GM19324 (cell line): ENCODE results near the gene NRARP.
"Not testable (repeated sequence)": the region's sequence is repeated elsewhere in the genome, so short reads cannot be mapped to it uniquely, and the experiment has no call there.

ENCODE experiments used
- ATAC-seq: cut with Tn5 transposase; IDR thresholded peaks from one replicate; pipeline ENCODE4 v1.9.1; 2021; ENCODE audit warnings: mild to moderate bottlenecking, moderate library complexity; ENCODE audit not compliant: unreplicated experiment, low FRiP score

NRARP gene, protein sequence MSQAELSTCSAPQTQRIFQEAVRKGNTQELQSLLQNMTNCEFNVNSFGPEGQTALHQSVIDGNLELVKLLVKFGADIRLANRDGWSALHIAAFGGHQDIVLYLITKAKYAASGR

DNA sequence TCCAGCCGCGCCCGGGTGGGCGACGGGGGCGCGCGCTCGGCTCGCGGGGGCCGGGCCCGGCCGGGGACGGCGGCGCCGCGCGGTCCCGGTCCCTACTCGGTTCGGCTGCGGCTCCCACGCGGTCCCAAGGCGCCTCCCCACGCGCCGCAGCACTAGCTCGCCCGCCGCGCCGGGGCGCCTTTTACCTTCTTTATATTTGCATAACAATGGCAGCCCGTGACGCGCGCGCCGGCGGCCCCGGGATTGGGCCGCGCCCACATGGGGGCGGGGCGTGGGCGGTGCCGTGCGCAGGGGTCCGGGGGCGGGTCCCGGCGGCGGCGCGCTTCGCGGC lies at the start of gene NRARP:
Gene NRARP (minus strand): TSS at position 154 of the 331 bp plus-strand sequence. CDS start 343 bp downstream, outside the sequence.
- ATAC-seq = peak; percentile 79

DNA sequence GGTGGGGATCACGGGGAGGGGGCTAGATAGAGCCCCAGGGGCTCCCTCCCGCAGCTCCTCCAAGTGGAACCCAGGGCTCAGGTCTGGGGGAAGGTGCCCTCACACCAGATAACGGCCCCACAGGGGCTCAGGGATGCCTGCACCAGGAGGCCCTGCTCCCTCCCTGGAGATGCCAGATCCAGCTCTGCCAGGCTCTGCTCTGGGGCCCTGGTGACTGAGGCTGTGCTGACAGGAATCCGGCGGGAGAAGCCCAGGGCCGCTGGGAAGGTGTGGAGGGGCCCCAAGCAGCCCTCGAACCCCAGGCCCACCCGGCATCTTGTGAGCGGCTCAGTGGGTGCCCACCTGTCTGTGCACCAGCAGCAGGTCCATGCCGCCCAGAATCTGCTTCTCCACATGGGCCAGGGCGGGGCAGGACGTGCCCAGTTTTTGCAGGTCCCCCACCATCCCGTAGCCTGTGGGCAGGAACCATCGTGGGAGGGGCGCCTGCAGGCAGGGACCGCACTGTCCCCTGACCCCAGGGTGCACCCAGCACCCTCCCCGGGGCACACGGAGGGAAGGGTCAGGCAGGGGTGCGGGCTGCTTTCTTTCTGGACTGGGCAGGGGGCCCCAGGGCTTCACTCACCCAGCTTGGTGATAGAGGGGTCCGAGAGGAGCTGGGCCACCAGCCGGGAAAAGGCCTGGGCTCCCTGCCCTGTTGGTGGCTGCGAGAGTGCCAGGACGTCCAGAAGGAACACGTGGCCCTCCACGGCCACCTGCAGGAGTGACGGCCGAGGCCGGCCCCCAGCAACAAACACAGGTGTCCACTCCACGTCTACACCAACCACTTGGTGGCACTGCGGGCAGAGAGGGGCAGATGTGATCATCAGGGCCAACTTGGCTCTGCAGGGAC lies 48.9 kb upstream of the NRARP start:
- no peak for ATAC-seq

DNA sequence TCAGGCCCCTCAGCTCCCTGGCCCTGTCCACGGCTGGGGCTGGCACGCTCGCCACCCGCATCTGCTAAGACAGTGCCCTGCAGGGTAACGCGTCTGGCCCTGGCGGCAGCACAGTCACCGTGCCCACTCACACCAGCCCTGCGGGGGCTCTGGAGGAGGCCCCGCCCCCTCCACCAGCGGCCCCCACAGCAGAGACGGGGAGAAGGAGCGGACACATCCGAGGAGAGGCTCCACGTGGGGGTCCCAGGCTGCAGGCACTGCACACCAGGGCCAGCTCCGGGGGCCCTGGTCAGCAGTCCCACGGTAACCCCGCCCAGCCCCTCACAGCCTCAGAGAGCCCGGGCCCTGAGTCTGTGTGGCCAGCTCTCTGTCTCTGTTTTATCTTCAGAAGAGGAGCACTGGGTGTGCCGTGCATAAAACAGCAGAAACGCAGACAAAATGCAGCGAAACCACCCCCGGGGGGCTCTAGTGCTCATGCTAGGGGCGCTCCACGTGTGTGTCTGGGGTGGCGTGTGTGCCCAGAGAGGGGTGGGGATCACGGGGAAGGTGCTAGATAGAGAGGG lies 47.5 kb upstream of the NRARP start:
- ATAC-seq = no peak

DNA sequence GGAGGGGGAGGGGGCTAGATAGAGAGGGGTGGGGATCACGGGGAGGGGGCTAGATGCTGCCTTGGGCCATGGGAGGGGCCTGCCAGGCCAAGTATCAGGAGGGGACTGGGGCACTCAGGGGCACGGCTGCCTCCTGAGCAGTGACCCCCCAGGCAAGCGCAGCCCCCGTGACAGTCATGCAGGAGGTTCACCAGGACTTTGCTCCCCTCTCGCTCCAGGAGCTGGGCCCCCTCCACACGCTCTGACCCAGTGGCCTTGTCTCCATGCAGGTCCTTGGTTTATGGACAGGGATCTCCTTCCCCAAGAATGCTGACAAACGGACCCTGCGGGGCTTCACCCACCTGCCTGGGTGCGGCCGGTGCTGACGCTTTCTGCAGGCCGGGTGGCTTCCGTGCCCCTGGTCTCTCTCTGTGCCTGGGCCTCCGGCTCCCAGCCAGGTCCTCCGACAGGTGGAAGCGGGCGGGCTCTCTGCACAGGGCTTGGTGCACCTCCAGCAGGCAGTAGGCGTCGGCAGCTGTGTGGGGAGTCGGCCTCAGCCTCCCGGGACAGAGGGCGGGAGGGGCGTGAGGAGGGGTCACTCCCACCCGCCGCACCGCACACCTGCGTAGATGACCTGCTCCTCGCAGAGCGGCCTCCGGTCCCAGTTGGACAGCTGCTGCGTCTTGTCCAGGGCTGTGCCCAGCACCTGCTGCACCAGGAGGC lies 46.8 kb upstream of the NRARP start:
- ATAC-seq = no peak

DNA sequence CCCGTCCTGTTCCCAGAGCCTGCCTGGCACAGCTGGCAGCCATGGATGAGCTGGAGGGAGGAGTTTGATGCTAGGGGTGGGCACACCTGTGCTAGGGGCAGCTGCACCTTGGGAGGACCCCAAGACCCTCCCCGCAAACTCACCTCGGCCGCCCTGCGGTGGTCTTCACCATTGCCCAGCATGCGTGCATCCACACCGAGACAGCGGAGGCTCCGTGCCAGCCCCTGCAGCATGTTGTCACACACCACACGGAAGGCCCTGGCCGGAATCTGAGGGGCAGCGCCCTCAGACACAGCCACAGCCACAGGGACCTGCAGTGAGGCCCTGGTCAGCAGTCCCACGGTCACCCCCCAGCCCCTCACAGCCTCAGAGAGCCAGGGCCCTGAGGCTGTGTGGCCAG lies 45.9 kb upstream of the NRARP start:
- ATAC-seq = no peak

DNA sequence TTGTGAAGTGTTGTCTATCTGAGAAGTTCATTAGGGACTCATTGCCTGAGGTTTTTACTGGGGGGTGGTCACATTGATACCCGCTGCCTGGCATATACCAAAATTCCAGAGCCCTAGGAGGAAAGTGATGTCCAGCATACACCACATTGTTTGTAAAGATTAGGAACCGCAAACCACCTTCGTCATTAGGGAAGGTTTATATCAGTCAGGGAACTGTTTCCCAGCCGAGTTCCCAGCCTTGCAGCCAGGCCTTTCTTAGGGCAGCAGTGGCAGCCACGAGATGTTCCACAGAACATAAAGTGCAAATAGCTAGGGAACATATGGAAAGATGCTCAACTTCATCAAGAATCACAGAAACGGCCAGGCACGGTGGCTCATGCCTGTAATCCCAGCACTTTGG lies 40.4 kb upstream of the NRARP start:
- no peak for ATAC-seq

DNA sequence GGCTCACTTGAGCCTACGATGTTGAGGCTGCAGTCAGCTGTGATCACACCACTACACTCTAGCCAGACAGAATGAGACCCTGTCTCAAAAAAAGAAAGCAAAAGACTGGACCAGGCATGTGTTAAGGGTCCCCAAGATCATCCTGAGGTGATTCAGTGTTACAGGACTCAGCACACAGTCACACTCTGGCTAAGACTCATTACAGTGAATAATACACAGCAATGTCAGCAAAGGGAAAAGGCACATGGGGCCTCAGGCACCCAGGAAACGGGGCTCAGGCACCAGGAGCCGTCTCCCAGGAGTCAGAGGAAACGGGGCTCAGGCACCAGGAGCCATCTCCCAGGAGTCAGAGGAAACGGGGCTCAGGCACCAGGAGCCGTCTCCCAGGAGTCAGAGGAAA lies 39.2 kb upstream of the NRARP start:
- no peak for ATAC-seq

DNA sequence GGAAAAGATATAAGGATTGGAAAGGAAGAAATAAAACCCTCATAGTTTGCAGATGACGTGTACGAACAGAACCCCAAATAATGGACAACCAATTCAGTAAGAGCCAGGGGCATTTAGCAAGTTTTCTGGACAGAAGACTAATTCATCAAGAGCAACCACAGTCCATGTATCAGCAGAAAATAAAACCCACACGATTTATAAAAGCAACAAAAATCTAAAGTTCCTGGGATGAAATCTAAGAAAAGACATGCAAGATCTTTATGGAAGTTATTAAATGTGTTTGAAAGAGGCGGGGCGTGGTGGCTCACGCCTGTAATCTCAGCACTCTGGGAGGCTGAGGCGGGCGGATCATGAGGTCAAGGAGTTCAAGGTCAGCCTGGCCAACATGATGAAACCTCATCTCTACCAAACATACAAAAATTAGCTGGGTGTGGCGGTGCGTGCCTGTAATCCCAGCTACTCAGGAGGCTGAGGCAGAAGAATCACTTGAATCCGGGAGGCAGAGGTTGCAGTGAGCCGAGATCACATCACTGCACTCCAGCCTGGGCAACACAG lies 37.9 kb upstream of the NRARP start:
- not testable (repeated sequence) for ATAC-seq

DNA sequence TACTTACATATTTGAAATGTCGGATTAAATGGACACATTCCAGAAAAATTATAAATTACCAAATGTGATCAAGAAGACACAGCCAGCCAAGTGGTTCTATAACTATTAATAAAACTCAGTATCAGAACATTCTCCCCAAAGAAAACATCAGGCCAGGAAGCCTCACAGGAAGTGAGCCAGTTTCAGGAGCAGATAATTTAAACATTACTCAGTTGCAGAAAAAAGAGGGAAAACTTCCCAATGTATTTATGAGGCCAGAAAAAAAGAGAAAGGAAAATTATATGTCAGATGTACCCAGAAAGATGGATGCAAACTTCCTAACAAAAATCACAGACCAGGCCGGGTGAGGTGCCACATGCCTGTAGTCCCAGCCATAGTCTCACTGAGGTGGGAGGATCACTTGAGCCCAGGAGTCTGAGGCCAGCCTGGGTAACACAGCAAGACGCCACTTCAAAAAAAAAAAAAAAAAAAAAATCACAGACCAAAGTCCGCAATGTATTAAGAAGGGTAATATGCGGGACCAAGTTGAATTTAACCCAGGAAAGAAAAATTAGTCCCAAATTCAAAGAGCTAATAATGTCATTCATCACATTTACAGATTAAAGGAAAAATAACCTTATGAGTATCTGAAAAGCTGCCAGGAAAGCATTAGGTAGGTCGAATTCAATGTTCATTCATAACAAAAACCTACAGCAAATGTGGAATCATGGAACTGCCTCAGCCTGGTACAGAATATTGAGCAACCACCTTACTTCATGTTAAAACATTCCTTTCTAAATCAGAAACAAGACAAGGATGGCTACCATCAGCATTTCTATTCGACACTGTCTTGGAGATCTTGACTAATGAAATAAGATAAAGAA lies 37.2 kb upstream of the NRARP start:
- ATAC-seq = no peak

DNA sequence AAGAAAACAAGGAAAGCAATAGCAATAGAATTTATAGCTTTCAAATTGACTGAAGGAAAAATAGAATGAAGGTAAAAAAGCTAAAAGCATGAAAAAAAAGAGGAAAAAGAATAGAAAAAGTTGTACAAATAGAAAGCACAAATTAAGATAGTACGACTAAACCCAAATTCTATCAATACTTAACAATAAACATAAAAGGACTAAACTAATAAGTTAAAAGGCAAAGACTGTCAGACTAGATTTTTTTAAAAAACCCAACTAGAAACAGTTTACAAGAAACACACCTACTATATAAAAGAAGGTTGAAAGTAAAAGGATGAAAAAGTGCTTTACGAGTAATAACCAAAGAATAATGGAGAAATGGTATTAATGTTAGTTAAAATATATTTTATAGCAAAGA lies 34.7 kb upstream of the NRARP start:
- ATAC-seq = no peak

DNA sequence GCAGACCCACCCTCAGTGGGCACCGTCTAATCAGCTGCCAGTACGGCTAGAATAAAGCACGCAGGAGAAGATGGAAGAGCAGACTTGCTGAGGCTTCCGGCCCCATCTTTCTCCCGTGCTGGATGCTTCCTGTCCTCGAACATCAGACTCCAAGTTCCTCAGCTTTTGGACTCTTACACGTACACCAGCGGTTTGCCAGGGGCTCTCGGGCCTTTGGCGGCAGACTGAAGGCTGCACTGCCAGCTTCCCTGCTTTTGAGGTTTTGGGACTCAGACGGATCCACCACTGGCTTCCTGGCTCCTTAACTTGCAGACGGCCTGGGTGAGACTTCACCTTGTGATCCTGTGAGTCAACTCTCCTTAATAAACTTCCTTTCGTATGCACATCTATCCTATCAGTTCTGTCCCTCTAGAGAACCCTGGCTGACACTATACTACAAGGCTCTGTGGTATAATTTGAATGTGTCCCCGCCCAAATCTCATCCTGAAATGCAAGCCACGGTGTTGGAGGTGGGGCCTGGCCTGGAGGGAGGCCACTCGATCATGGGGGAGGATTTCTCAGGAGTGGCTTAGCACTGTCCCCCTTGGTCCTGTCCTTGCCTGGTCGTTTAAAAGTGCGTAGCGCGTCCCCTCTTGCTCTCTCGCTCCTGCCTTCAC lies 31.1 kb upstream of the NRARP start:
- no peak for ATAC-seq

DNA sequence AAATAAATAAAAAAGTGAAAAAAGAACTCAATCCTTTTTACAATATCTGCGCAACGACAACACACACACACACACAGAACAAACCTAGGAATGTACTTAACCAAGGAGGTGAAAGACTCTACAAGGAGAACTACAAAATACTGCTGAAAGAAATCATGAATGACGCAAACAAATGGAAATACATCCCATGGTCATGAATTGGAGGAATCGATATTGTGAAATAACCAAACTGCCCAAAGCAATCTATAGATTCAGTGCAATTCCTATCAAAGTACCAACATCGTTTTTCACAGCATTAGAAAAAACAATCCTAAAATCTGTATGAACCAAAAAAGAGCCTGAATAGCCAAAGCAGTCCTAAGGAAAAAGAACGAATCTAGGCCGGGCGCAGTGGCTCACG lies 29.9 kb upstream of the NRARP start:
- no peak for ATAC-seq

DNA sequence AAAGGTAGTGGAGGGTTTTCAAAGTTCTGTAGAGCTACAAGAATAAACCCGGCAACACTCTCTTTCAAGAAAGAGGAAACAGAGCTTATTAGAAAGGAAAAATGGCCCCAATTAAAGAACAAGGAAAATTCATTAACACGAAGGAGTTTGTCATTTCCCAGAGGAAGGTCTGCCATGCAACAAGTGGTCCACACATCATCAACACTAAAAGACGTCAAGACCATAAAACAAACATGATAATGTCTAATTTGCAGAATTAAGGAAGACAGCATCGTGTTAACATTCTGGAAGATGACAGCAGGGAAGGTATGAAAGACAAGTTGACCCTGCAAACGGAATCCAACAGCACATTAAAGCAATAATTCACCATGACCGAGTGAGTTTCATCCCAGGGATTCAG lies 28.6 kb upstream of the NRARP start:
- ATAC-seq = no peak

DNA sequence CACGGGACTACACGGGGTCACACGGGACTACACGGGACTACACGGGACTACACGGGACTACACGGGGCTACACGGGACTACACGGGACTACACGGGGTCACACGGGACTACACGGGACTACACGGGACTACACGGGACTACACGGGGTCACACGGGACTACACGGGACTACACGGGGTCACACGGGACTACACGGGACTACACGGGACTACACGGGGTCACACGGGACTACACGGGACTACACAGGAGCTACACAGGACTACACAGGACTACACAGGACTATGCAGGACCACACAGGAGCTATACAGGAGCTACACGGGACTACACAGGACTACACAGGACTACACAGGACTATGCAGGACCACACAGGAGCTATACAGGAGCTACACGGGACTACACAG lies 27.5 kb upstream of the NRARP start:
- not testable (repeated sequence) for ATAC-seq

DNA sequence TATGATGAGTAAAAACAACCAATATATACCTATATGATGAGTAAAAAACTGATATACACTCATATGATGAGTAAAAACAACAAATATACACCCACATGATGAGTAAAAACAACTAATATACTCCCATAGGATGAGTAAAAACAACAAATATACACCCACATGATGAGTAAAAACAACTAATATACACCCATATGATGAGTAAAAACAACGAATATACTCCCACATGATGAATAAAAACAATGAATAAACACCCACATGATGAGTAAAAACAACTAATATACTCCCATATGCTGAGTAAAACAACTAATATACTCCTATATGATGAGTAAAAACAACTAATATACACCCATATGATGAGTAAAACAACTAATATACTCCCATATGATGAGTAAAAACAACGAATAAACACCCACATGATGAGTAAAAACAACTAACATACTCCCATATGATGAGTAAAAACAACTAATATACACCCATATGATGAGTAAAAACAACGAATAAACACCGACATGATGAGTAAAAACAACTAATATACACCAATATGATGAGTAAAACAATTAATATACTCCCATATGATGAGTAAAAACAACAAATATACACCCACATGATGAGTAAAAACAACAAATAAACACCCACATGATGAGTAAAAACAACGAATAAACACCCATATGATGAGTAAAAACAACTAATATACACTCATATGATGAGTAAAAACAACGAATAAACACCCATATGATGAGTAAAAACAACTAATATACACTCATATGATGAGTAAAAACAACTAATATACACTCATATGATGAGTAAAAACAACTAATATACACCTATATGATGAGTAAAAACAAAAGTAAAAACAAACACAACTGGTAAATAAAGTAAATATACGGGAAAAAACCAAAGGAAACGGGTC lies 25.8 kb upstream of the NRARP start:
- ATAC-seq = not testable (repeated sequence)

DNA sequence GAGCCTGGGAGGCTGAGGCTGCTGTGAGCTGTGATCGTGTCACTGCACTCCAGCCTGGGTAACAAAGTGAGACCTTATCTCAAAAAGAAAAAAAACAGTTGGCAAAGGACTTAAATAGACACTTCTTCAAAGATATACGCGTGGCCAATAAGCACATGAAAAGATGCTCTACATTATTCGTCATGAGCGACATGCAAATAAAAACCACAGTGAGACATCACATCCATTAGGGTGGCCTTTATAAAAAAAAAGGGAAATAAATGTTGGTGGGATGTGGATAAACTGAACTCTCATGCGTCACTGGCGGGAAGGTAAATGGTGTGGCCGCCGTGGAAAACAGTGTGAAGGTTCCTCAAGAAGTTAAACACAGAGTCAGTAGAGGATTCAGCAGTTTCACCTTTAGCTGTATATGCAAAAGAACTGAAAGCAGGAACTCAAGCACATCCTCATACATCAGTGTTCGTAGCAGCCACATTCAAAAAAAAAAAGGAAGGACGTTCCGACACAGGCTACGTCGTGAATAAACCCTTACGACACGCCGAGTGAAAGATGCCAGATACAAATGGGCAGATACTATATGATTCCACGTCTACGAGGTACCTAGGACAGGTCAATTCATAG lies 24.5 kb upstream of the NRARP start:
- no peak for ATAC-seq

DNA sequence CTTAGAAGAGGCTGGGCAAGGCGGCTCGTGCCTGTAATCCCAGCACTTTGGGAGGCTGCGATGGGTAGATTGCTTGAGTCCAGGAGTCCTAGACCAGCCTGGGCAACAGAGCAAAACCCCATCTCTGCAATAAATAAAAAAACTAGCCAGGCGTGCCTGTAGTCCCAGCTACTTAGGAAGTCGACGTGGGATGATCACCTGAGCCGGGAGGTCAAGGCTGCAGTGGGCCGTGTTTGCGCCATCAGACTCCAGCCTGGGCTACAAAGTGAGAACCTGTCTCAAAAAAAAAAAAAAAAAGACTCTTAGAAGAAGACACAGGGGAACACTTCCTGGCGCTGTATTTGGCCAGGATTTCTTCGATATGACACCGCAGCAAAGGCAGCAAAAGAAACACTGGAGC lies 23.7 kb upstream of the NRARP start:
- no peak for ATAC-seq

DNA sequence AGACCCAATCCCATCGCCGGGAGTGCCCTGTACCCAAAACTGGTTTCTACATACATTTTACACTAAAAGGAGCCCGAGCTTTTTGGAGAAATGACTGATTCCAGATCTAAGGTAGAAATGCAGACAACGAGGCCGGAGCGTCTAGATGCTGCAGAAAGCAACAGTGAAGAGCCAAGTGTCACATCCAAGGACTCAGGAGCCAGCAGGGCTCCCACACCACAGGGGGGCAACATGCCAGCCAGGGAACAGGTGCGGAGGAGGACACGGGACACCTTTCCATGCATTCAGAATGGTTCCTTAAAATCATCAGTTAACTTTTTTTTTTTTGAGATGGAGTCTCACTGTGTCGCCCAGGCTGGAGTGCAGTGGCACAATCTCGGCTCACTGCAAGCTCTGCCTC lies 23.1 kb upstream of the NRARP start:
- no peak for ATAC-seq
